K562 (cell line): ENCODE results near the gene PIK3C2G.

ENCODE experiments used
- EP300 ChIP-seq: IDR thresholded peaks from 2 replicates; pipeline ENCODE4 v1.6.1; 2012; ENCODE audit warnings: low read length, improper control_type of control experiment
- EZH2 ChIP-seq: IDR thresholded peaks from 2 replicates; pipeline ENCODE4 v1.6.1; 2012; ENCODE audit warnings: low read depth, mild to moderate bottlenecking, inconsistent platforms, low read length, borderline replicate concordance
- HNRNPL ChIP-seq: fragments of 200-400 bp; formaldehyde crosslinking; IDR thresholded peaks from 2 replicates; pipeline ENCODE4 v1.6.1; 2017; ENCODE audit warnings: low read depth, mild to moderate bottlenecking, low read length
- L3MBTL2 ChIP-seq: fragments of 450-650 bp; IDR thresholded peaks from 2 replicates; pipeline ENCODE4 v1.6.1; 2016; ENCODE audit warnings: mild to moderate bottlenecking, moderate library complexity
- MAZ ChIP-seq, 2 experiments: fragments of 450-650 bp in 1 of 2; sonication (generic) in 1 of 2; formaldehyde crosslinking; IDR thresholded peaks in 1 of 2; conservative IDR thresholded peaks in 1 of 2; 2 replicates each; pipeline versions ENCODE4 v1.4.0 to v1.5.0; 2020; ENCODE audit warnings: mild to moderate bottlenecking in 1 of 2, missing genetic modification reagents in 1 of 2
- POLR2A ChIP-seq: fragments of 450-650 bp; conservative IDR thresholded peaks from 2 replicates; pipeline ENCODE4 v1.6.1; 2016
- TEAD4 ChIP-seq, 2 experiments: sonication (generic) in 1 of 2; formaldehyde crosslinking in 1 of 2; IDR thresholded peaks; 2 replicates each; pipeline versions ENCODE4 v1.6.1 to v1.8.0; 2012 to 2022; ENCODE audit warnings: borderline replicate concordance in 1 of 2, inconsistent platforms in 1 of 2, low read length in 1 of 2, mild to moderate bottlenecking in 1 of 2, missing genetic modification reagents in 1 of 2
- TRIM28 ChIP-seq: fragments of 450-650 bp; IDR thresholded peaks from 2 replicates; pipeline ENCODE4 v1.6.1; 2017
- YY1 ChIP-seq, 3 experiments: IDR thresholded peaks; 2 replicates each; pipeline ENCODE4 v1.6.1; 2011; ENCODE audit warnings: low read length in 2 of 3, mild to moderate bottlenecking in 2 of 3, moderate library complexity in 2 of 3, borderline replicate concordance in 1 of 3, control low read depth in 1 of 3, low read depth in 1 of 3; ENCODE audit not compliant: insufficient read depth in 3 of 3, insufficient replicate concordance in 2 of 3, control insufficient read depth in 1 of 3, insufficient read length in 1 of 3; ENCODE audit errors: extremely low read depth in 1 of 3
- ZNF274 ChIP-seq: IDR thresholded peaks from 2 replicates; pipeline ENCODE4 v1.6.1; 2011; ENCODE audit warnings: low read depth, mild to moderate bottlenecking, low read length, moderate library complexity, borderline replicate concordance
- TF ChIP-seq, protein P1 (sequence below), 3 experiments: IDR thresholded peaks in 2 of 3; conservative IDR thresholded peaks in 1 of 3; 2 replicates each; pipeline ENCODE4 v1.5.1; 2011 to 2012; ENCODE audit warnings: low read length in 3 of 3, mild to moderate bottlenecking in 3 of 3, control low read depth in 2 of 3, improper control_type of control experiment in 1 of 3, inconsistent platforms in 1 of 3, low read depth in 1 of 3, mixed read lengths in 1 of 3, moderate library complexity in 1 of 3; ENCODE audit not compliant: insufficient read depth in 2 of 3
- TF ChIP-seq, protein P2 (sequence below): fragments of 450-650 bp; formaldehyde crosslinking; IDR thresholded peaks from 2 replicates; pipeline ENCODE4 v1.4.0; 2020; ENCODE audit warnings: mild to moderate bottlenecking, moderate library complexity
- TF ChIP-seq, protein P3 (sequence below): fragments of 250-450 bp; sonication (Bioruptor Pico); IDR thresholded peaks from 2 replicates; pipeline ENCODE4 v1.4.0; 2020; ENCODE audit warnings: mild to moderate bottlenecking, moderate library complexity, borderline replicate concordance

DNA sequence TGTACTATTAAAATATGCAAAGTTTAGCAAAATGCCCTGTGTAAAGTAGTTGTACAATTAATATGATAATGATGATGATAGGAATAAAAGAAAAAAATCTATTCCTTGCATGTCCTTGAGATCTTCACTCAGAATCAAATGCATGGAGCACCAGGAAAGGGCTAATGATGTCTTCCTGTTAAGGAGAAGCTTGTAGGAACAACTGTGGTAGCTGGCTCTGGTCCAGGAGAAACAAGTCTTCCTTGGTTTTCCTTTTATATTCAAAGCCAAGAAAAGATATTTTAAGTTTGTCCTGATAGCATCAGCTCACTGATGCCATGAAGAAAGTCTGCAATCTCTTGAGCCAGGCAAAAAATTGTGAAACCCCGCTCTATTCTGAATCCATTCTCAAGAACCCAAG lies 138.9 kb downstream of the PIK3C2G start:
- TF ChIP-seq TRIM28 = no peak
- TF ChIP-seq EZH2 = no peak
- no peak for TF ChIP-seq YY1 (IDR thresholded peaks at IDR 0.05; ENCODE audit: borderline replicate concordance in 1 of 3, control insufficient read depth in 1 of 3, extremely low read depth in 1 of 3, insufficient read depth in 3 of 3, insufficient read length in 1 of 3, insufficient replicate concordance in 2 of 3, low read depth in 1 of 3, low read length in 2 of 3)
- no peak for TF ChIP-seq HNRNPL
- no peak for TF ChIP-seq MAZ (CRISPR knock-in tag; conservative IDR thresholded peaks at IDR 0.05 in 1 of 2, IDR thresholded peaks at IDR 0.05 in 1 of 2)
- TF ChIP-seq, protein P1, sequence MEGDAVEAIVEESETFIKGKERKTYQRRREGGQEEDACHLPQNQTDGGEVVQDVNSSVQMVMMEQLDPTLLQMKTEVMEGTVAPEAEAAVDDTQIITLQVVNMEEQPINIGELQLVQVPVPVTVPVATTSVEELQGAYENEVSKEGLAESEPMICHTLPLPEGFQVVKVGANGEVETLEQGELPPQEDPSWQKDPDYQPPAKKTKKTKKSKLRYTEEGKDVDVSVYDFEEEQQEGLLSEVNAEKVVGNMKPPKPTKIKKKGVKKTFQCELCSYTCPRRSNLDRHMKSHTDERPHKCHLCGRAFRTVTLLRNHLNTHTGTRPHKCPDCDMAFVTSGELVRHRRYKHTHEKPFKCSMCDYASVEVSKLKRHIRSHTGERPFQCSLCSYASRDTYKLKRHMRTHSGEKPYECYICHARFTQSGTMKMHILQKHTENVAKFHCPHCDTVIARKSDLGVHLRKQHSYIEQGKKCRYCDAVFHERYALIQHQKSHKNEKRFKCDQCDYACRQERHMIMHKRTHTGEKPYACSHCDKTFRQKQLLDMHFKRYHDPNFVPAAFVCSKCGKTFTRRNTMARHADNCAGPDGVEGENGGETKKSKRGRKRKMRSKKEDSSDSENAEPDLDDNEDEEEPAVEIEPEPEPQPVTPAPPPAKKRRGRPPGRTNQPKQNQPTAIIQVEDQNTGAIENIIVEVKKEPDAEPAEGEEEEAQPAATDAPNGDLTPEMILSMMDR (IDR thresholded peaks at IDR 0.05 in 2 of 3, conservative IDR thresholded peaks at IDR 0.05 in 1 of 3; ENCODE audit: insufficient read depth in 2 of 3, low read depth in 1 of 3, low read length in 3 of 3) = no peak
- TF ChIP-seq TEAD4 (IDR thresholded peaks at IDR 0.05; ENCODE audit: low read length) = no peak
- no peak for TF ChIP-seq TEAD4 (CRISPR knock-in tag; IDR thresholded peaks at IDR 0.05; ENCODE audit: borderline replicate concordance)
- no peak for TF ChIP-seq EP300
- TF ChIP-seq, protein P2, sequence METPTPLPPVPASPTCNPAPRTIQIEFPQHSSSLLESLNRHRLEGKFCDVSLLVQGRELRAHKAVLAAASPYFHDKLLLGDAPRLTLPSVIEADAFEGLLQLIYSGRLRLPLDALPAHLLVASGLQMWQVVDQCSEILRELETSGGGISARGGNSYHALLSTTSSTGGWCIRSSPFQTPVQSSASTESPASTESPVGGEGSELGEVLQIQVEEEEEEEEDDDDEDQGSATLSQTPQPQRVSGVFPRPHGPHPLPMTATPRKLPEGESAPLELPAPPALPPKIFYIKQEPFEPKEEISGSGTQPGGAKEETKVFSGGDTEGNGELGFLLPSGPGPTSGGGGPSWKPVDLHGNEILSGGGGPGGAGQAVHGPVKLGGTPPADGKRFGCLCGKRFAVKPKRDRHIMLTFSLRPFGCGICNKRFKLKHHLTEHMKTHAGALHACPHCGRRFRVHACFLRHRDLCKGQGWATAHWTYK (CRISPR knock-in tag) = no peak
- no peak for TF ChIP-seq L3MBTL2
- TF ChIP-seq ZNF274 = no peak
- no peak for TF ChIP-seq POLR2A
- TF ChIP-seq, protein P3, sequence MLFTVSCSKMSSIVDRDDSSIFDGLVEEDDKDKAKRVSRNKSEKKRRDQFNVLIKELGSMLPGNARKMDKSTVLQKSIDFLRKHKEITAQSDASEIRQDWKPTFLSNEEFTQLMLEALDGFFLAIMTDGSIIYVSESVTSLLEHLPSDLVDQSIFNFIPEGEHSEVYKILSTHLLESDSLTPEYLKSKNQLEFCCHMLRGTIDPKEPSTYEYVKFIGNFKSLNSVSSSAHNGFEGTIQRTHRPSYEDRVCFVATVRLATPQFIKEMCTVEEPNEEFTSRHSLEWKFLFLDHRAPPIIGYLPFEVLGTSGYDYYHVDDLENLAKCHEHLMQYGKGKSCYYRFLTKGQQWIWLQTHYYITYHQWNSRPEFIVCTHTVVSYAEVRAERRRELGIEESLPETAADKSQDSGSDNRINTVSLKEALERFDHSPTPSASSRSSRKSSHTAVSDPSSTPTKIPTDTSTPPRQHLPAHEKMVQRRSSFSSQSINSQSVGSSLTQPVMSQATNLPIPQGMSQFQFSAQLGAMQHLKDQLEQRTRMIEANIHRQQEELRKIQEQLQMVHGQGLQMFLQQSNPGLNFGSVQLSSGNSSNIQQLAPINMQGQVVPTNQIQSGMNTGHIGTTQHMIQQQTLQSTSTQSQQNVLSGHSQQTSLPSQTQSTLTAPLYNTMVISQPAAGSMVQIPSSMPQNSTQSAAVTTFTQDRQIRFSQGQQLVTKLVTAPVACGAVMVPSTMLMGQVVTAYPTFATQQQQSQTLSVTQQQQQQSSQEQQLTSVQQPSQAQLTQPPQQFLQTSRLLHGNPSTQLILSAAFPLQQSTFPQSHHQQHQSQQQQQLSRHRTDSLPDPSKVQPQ (CRISPR knock-in tag) = no peak
